GM12872 (cell line): ENCODE results near the gene EFTUD2.

Experiments used
- TF ChIP-seq, protein P1 (sequence below): IDR thresholded peaks from 3 replicates; pipeline ENCODE4 v1.5.1; 2011; ENCODE audit warnings: low read depth, mild to moderate bottlenecking, low read length, moderate library complexity; ENCODE audit not compliant: insufficient read depth

Gene EFTUD2

DNA sequence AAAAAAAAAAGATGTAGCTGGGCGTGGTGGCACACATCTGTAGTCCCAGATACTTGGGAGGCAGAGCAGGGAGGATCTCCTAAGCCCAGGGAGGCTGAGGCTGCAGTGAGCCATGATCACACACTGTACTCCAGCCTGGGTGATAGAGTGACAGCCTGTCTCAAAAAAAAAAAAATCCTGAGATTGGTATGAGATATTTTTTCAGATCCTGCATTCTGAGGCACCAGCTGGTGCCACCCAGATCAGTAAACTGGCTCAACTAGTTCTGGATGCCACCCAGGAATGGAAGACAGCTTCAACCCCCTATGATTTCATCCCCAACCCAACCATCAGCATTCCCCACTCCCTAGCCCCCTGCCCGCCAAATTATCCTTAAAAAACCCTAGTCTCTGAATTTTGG is 62.0 kb downstream of the EFTUD2 start:
- TF ChIP-seq, protein P1, sequence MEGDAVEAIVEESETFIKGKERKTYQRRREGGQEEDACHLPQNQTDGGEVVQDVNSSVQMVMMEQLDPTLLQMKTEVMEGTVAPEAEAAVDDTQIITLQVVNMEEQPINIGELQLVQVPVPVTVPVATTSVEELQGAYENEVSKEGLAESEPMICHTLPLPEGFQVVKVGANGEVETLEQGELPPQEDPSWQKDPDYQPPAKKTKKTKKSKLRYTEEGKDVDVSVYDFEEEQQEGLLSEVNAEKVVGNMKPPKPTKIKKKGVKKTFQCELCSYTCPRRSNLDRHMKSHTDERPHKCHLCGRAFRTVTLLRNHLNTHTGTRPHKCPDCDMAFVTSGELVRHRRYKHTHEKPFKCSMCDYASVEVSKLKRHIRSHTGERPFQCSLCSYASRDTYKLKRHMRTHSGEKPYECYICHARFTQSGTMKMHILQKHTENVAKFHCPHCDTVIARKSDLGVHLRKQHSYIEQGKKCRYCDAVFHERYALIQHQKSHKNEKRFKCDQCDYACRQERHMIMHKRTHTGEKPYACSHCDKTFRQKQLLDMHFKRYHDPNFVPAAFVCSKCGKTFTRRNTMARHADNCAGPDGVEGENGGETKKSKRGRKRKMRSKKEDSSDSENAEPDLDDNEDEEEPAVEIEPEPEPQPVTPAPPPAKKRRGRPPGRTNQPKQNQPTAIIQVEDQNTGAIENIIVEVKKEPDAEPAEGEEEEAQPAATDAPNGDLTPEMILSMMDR: no peak

DNA sequence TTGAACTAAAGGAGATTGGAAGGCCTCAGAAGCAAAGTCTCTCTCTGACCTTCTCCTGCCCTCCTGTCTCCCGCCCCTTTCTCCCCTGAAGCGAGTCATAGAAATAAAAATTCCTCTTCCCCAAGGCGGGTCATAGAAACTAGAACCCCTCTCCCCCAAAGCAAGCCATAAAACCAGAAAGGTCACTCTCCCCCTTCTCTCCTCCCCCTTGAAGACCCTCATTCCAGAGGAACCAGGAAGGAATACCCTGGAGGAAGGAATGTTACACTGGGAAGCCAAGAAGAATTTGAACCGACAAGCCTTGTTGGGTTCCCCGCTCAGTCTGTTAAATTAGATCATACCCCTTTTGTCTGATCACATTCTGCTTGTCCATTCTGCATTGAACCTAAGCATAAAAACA is 66.4 kb downstream of the EFTUD2 start:
- TF ChIP-seq, protein P1: no peak

DNA sequence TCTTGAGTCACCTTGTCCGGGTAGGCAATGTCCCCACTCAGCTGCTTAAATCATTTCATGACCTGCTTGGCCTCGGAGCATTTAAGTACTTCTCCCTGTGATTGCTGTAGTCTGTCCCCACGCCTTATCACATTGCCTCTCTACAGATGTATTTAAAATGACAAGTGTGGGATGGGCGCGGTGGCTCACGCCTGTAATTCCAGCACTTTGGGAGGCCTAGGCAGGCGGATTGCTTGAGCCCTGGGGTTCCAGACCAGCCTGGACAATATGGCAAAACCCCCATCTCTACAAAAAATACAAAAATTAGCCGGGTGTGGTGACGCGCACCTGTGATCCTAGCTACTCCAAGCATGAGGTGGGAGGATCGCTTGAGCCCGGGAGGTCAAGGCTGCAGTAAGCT is 67.9 kb downstream of the EFTUD2 start:
- TF ChIP-seq, protein P1: no peak

DNA sequence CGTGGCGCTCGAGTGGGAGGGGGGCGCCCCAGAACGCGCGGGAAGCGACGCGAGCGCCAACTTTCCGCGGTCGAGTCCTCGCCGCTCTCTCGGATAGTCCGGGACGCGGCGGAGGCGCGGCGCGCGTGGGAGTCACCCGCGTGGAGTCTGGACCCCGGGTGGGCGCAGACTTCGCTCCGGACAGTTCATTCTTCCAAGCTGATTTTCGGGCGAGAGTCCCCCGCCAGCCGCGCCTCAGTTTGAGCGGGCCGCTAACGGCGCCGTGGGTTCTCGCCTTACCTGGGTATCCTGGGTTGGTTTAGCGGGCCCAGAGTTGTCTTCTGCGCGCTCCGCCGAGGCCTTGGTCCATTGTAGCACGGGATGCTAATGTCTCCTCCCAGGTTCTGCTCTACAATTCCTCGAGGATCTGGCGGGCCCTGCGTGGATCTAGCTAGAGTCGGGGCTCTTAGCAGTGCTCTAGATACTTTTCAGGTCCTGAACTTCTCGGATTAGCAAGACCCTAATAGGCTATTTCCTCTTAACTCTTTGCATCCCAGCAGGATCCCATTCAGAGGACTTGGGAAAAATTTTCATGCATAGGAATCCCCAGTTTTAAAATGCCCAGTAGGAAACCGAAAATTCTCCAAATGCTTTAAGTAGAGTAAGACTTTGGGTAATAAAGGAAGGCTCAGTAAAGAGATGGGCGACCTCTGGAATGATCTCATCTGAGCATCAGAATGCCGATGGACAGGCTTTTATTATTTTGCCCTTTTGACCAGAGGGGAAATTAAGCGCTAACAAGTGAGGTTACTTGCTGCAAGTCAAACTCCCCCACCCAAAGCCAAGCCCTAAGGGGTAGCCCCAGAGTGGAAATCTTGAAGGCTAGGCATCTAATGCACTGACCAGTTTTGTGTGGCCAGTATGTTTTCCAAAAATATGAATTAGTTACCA is 68.6 kb downstream of the EFTUD2 start:
- TF ChIP-seq, protein P1: no peak

DNA sequence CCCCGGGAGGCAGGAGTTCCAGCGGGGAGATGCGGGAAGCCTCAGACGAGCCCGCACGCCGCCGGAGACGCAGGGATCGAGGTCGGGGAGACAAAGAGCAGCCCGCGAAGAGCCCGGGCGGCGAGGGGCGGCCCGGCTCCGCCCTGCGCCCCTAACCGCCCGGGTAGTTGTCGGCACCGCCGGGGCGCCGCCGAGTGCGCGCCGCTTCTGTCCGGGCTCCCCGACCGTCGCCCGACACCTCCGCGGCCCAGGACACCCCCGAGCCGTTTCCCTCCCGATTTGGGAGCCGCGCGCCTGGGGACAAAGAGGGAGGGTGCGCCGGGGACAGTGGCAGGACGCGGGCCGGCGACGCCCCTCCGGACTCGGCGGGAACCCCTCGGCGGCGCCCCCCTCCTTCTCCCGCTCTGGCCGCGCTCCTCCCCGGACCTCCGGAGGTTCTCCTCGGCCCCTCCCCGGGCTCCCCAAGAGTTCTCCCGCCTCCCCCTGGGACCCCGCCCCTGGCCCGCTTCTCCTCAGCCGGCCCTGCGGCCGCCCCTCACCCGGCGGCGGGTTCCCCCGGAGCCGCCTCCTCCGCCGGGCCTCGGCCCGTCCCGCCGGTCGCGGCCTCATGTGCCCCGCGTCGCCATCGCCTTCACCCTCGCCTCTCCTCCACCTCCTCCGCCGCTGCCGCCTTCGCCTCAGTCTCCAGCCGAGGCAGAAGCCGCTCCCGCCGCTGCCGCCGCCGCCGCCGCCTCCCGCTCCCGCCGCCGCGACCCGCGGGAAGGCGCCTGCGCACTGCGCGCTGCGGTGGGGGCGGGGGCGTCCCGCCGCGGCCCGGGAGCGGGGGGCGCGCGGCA is 69.5 kb downstream of the EFTUD2 start, which contains the start of gene GJC1:
Gene GJC1, minus strand, starts transcription at position 765 of the 836 bp plus-strand sequence. CDS start 24,470 bp downstream, outside the sequence.
- TF ChIP-seq, protein P1: no peak

DNA sequence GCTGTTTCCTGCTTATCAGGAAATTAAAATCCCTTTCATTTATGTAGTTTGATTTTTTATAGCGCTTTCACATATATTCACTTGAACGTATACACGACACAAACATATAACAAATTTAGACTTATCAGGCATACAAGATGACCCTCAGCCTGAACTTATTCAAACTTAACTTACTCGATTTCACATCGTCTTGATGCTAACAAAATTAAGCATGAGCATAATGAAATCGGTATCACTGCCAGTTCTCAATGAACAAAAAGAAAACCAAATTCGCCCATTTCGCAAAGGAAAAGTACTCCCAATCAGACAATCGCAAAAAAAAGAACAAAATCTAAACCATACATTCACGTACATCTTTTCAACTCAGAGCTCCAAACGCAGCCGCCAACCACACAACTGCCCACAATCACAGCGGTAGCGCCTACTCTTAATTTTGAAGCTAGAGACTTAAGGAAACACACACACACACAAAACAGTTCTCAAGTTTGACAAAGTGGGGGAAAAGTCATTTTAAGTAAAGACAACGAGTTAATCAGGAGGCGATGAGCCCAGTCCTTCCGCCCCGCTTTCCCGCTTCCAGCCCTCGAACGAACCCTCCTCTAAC is 70.2 kb downstream of the EFTUD2 start:
- TF ChIP-seq, protein P1: no peak

DNA sequence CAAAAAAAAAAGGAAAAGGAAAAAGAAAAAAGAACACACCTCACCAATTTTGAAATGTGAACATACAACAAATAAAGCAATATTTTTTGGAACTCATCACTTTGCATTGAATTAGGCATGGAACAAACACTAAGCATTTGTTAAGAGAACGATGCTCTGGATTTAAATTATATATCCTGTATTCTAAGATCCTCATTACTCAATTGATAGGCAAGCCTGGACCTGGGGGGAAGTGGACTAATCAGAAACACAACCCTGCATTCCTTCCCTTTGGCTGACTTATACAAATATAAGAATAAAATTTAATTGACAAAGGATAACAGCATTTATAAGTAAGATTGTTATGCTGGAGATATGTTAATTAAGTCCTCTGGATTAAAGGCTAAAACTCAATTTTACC is 71.4 kb downstream of the EFTUD2 start:
- TF ChIP-seq, protein P1: no peak
